Ovary (tissue), 9 donors: ENCODE measurements around the gene EHMT1. TPM values are rescaled to one million over a fixed set of nuclear protein-coding genes. Genes with fewer than 3 reads are reported as not detected.
"Not testable (repeated sequence)": the region's sequence is repeated elsewhere in the genome, so short reads cannot be mapped to it uniquely, and the experiment has no call there.

Experiments used
- DNase-seq, 5 donors: peaks; one replicate each; pipeline ENCODE4 v3.0.0-alpha.2; 2019 to 2020
- H3K27ac ChIP-seq, 2 donors: fragments of 200-600 bp; one replicate each; pipeline versions ENCODE4 v1.5.1 to v1.8.0; 2019 to 2022
- H3K27me3 ChIP-seq: fragments of 200-600 bp; one replicate; pipeline ENCODE4 v1.8.0; 2022
- H3K36me3 ChIP-seq: fragments of 200-600 bp; sonication (generic); one replicate; pipeline ENCODE4 v1.5.1; 2019
- H3K4me1 ChIP-seq: one replicate; pipeline ENCODE4 v1.8.1; 2013; ENCODE audit warnings: mild to moderate bottlenecking, moderate library complexity; ENCODE audit not compliant: insufficient read depth
- H3K4me3 ChIP-seq: fragments of 200-600 bp; sonication (generic); one replicate; pipeline ENCODE4 v1.5.1; 2017
- H3K9me3 ChIP-seq, 2 donors: fragments of 200-600 bp in 1 of 2; sonication (generic) in 1 of 2; one replicate each; pipeline versions ENCODE4 v1.5.1 to v1.8.1; 2013 to 2019; ENCODE audit warnings: mild to moderate bottlenecking in 1 of 2, moderate library complexity in 1 of 2
- CTCF ChIP-seq, 3 donors: fragments of 450-650 bp in 2 of 3; fragments of 200-600 bp in 1 of 3; IDR thresholded peaks; one replicate each; pipeline versions ENCODE4 v1.5.1 to v1.8.0; 2016 to 2022; ENCODE audit warnings: antibody characterized with exemption in 3 of 3, mild to moderate bottlenecking in 1 of 3
- EP300 ChIP-seq: sonication (generic); formaldehyde crosslinking; IDR thresholded peaks from one replicate; pipeline ENCODE4 v1.6.1; 2017; ENCODE audit warnings: antibody characterized with exemption
- POLR2A ChIP-seq: fragments of 450-650 bp; IDR thresholded peaks from one replicate; pipeline ENCODE4 v1.6.1; 2017; ENCODE audit warnings: antibody characterized with exemption, mild to moderate bottlenecking, moderate library complexity
- WGBS, 3 donors: extraction: QIAGEN DNeasy Blood & Tissue Kit in 1 of 3; methylation state at CpG; one replicate each; pipeline versions ENCODE4 v1.1.5 to v1.1.7; 2013 to 2017; 5-methylcytosine and 5-hydroxymethylcytosine counted together
- intact Hi-C, 4 donors: fragments of 100-400 bp; cut with DNase I; formaldehyde crosslinking; loops; one replicate each; pipeline versions ENCODE4 v1.11.0 to v1.15.1; 2022 to 2023
- polyA plus RNA-seq, 2 donors: library from polyadenylated mRNA; stranded (reverse); fragments of 200-250 nt in 1 of 2; fragments of 350-450 nt in 1 of 2; fragmentation: Illumina TruSeq in 1 of 2; extraction: RNeasy Lipid Tissue Mini Kit (QIAGEN cat#74804) in 1 of 2; gene quantifications; one replicate each; pipeline ENCODE4 v1.2.3, GENCODE V29; 2013 to 2014
- total RNA-seq, 7 donors: library from RNA; depleted of rRNA in 2 of 7; stranded (reverse); fragments of >200 nt in 2 of 7; fragmentation: NEBNext Ultra II Directional in 3 of 7; extraction: Animal tissue kit (Norgen Biotek cat#: 25700) in 3 of 7; gene quantifications; one replicate each; pipeline versions ENCODE4 v1.1.0 to v1.2.4, GENCODE V29; 2016 to 2023
- donor health status: DM: no; HTN: no; CAD: no; lungs with moderate emphysema.
- donor health status: DM: no; HTN: no; CAD: no.
- donor health status: Bipolar disorder and iron deficiency.
- donor health status: DM: yes; HTN: yes; CAD: no.
- donor health status: DM: no; HTN: no; CAD: no.
- donor health status: DM: yes; HTN: yes; CAD: no.

EHMT1 gene
- total and polyA plus RNA-seq, 9 donors: 40.8 to 98.5 (median 77.9) TPM

- no peaks in the 10 kb centered on the region for H3K9me3 ChIP-seq
- DNase-seq: no peak
- no peaks in the 10 kb centered on the region for H3K4me1 ChIP-seq
- TF ChIP-seq POLR2A: no peak
- no peak for TF ChIP-seq EP300
- TF ChIP-seq CTCF (IDR thresholded peaks at IDR 0.05): no peak
- no peak overlapping the region for H3K27ac ChIP-seq
- no peak overlapping the region for H3K4me3 ChIP-seq
- intact Hi-C loops: no loop called here
- no peaks in the 10 kb centered on the region for H3K27me3 ChIP-seq
- WGBS, 3 donors: 95 to 99% (median 99%) methylated on average over 6 of the region's 6 CpGs
- no peaks in the 10 kb centered on the region for H3K36me3 ChIP-seq
Measured at GRCh38 chr9:137733429-137733828, 114.6 kb downstream of the EHMT1 start.

- intact Hi-C loops: no loop called here
- no peaks in the 10 kb centered on the region for H3K36me3 ChIP-seq
Measured at GRCh38 chr9:137734181-137734580, 115.4 kb downstream of the EHMT1 start.

DNA sequence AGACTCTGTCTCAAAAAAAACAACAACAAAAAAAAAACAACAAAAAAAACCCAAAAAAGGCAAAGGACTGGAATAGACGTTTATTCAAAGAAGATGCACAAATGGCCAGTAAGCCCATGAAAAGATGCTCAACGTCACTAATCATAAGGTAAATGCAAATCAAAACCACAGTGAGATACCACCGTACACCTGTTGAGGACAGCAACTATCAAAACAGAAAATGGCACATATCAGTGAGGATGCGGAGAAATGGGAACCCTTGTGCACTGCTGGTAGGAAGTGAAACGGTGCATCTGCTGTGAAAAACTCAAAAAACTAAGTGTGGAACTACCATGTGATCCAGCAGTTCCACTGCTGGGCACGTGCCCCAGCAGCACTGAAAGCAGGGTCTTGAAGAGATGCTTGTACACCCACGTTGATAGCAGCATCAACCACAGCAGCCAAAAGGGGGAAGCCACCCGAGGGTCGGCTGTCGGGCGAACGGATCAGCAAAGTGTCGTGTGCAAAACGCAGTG lies 119.4 kb downstream of the EHMT1 start:
- not testable (repeated sequence) for H3K9me3 ChIP-seq

More at GRCh38 chr9:137734181-137734580, 115.4 kb downstream of the EHMT1 start:
- Histone ChIP-seq H3K4me3 (no peak overlapping the region), H3K27ac (no peak overlapping the region), H3K4me1 (no peaks in the 10 kb centered on the region), H3K27me3 (no peaks in the 10 kb centered on the region), H3K9me3 (no peaks in the 10 kb centered on the region)
- no peak for TF ChIP-seq EP300
- TF ChIP-seq POLR2A: no peak
- no peak for TF ChIP-seq CTCF (IDR thresholded peaks at IDR 0.05)
- no peak for DNase-seq
- 42 to 95% (median 94%) methylated on average over 2 of the region's 2 CpGs for WGBS, 3 donors

GRCh38 chr9:137738703-137739102 lies 119.9 kb downstream of the EHMT1 start:
- intact Hi-C loops: no loop called here
- Histone ChIP-seq H3K9me3 (no peaks in the 10 kb centered on the region), H3K4me1 (peaks cover 8% of the 10 kb centered on the region), H3K27me3 (no peaks in the 10 kb centered on the region), H3K4me3 (no peak overlapping the region), H3K27ac (no peak overlapping the region), H3K36me3 (no peaks in the 10 kb centered on the region)
- TF ChIP-seq POLR2A (no peak), CTCF (IDR thresholded peaks at IDR 0.05) (no peak), EP300 (no peak)
- 94 to 96% (median 94%) methylated on average over 10 to 11 of the region's 11 CpGs for WGBS, 3 donors
- DNase-seq: no peak

More for the DNA sequence above, 119.4 kb downstream of the EHMT1 start:
- intact Hi-C loops, H3K36me3 ChIP-seq, H3K27me3 ChIP-seq, DNase-seq, H3K4me1 ChIP-seq, H3K4me3 ChIP-seq, H3K27ac ChIP-seq: not testable (repeated sequence)
- 89 to 90% (median 90%) methylated on average over 6 to 11 of the region's 14 CpGs for WGBS, 3 donors

DNA sequence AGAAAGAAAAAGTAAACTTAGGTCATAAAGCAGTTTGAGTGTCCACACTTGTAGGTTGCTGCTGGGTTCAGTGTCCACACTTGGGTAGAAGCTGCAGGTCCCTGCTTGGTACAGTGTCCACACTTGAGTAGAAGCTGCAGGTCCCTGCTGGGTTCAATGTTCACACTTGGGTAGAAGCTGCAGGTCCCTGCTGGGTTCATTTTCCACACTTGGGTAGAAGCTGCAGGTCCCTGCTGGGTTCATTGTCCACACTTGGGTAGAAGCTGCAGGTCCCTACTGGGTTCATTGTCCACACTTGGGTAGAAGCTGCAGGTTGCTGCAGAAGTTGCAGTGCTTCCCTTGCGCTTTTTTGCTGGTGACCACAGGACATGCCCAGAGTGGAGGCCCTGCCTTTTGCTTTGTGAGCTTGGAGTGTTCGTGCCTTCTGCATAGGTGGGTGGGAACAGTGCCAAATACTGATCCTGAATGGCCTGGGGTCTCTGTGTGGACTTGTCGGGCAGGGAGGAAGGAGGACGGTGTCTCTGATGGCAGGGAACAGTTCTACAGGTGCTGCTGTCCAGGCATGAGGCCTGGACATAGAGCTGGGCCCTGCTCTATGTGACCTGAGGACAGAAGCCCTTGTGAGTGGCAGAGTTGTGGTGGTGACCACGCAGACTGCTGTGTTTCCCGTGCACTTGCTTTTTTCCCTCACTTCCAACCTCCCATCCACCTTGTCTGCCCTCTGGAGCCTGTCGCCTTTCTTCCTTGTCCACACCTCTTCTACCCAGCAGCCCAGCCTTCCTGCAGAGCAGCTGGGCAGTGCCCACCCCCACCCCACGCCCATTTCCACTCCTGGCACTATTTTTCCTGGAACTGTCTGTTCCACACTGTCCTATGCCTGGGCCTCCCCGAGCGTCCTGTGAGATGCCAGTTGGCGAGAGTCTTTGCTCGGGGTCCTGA lies 120.8 kb downstream of the EHMT1 start:
- intact Hi-C loops: no loop called here
- TF ChIP-seq POLR2A (no peak), CTCF (IDR thresholded peaks at IDR 0.05) (no peak), EP300 (no peak)
- H3K27ac ChIP-seq: peak overlapping the region in 1 of 2 donors; percentile 25
- peaks cover 8% of the 10 kb centered on the region for H3K4me1 ChIP-seq
- WGBS, 3 donors: 73 to 77% (median 76%) methylated on average over 12 of the region's 12 CpGs
- H3K4me3 ChIP-seq: no peak overlapping the region
- no peaks in the 10 kb centered on the region for H3K9me3 ChIP-seq
- no peak for DNase-seq
- no peaks in the 10 kb centered on the region for H3K36me3 ChIP-seq
- H3K27me3 ChIP-seq: no peaks in the 10 kb centered on the region
